ENCODE measurements around the gene ERP27.

The ERP27 gene

GRCh38 chr12:14962153-14962539 lies 23.8 kb upstream of the ERP27 start:
- Histone ChIP-seq H2AFZ (ENCODE audit: low read length) (peak overlapping the region; percentile 70), H3K4me2 (ENCODE audit: low read depth, low read length) (peak overlapping the region; percentile 95), H3K4me1 (ENCODE audit: low read length) (peaks cover 27% of the 10 kb centered on the region)

GRCh38 chr12:14961466-14962152 lies 23.3 kb upstream of the ERP27 start, which contains the start of gene ARHGDIB:
Gene ARHGDIB, minus strand, starts transcription at chr12:14961601. Its CDS starts 10,889 bp downstream, at chr12:14950712.
- Histone ChIP-seq H2AFZ (ENCODE audit: low read length) (peak within 1 kb of the TSS; percentile 70), H3K79me2 (ENCODE audit: low read length) (peaks cover 73% of the 10 kb centered on the region), H3K27ac (ENCODE audit: low read length) (peak within 1 kb of the TSS; percentile 90), H3K27me3 (replicated peaks; ENCODE audit: insufficient read depth, low read length) (no peaks in the 10 kb centered on the region), H3K36me3 (replicated peaks; ENCODE audit: insufficient read depth, low read length) (no peaks in the 10 kb centered on the region; the same call in 1 of the 2 replicates), H3K4me1 (ENCODE audit: low read length) (peaks cover 32% of the 10 kb centered on the region), H3K4me3 (ENCODE audit: low read length) (peak within 1 kb of the TSS; percentile 75), H3K9me2 (replicated peaks; ENCODE audit: insufficient read depth, low read length) (no peaks in the 10 kb centered on the region), H3K9me3 (replicated peaks; ENCODE audit: insufficient read depth, low read length) (no peaks in the 10 kb centered on the region), H3F3A (ENCODE audit: insufficient read depth, low read length) (peaks cover 60% of the 10 kb centered on the region), H3K9ac (ENCODE audit: low read length) (peak within 1 kb of the TSS; percentile 88), H3K4me2 (ENCODE audit: low read depth, low read length) (peak within 1 kb of the TSS; percentile 95), H4K20me1 (ENCODE audit: insufficient read depth, low read length) (no peaks in the 10 kb centered on the region)
- peak; percentile 88 for DNase-seq
- TF ChIP-seq EZH2phosphoT487 (IDR thresholded peaks at IDR 0.05; ENCODE audit: low read length), result no peak
- no peak for TF ChIP-seq EZH2 (optimal IDR thresholded peaks at IDR 0.05; ENCODE audit: low read depth, low read length)
- TF ChIP-seq, protein P1, sequence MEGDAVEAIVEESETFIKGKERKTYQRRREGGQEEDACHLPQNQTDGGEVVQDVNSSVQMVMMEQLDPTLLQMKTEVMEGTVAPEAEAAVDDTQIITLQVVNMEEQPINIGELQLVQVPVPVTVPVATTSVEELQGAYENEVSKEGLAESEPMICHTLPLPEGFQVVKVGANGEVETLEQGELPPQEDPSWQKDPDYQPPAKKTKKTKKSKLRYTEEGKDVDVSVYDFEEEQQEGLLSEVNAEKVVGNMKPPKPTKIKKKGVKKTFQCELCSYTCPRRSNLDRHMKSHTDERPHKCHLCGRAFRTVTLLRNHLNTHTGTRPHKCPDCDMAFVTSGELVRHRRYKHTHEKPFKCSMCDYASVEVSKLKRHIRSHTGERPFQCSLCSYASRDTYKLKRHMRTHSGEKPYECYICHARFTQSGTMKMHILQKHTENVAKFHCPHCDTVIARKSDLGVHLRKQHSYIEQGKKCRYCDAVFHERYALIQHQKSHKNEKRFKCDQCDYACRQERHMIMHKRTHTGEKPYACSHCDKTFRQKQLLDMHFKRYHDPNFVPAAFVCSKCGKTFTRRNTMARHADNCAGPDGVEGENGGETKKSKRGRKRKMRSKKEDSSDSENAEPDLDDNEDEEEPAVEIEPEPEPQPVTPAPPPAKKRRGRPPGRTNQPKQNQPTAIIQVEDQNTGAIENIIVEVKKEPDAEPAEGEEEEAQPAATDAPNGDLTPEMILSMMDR (IDR thresholded peaks at IDR 0.05; ENCODE audit: low read length), result no peak

More at GRCh38 chr12:14962153-14962539, 23.8 kb upstream of the ERP27 start:
- H3K9ac ChIP-seq (ENCODE audit: low read length), result peak overlapping the region; percentile 88
- H3K27ac ChIP-seq (ENCODE audit: low read length), result peak overlapping the region; percentile 90
- no peaks in the 10 kb centered on the region for H4K20me1 ChIP-seq (ENCODE audit: insufficient read depth, low read length)
- peaks cover 55% of the 10 kb centered on the region for H3F3A ChIP-seq (ENCODE audit: insufficient read depth, low read length)
- H3K9me2 ChIP-seq (replicated peaks; ENCODE audit: insufficient read depth, low read length), result no peaks in the 10 kb centered on the region
- H3K36me3 ChIP-seq (replicated peaks; ENCODE audit: insufficient read depth, low read length), result no peaks in the 10 kb centered on the region; the same call in 1 of the 2 replicates
- no peaks in the 10 kb centered on the region for H3K27me3 ChIP-seq (replicated peaks; ENCODE audit: insufficient read depth, low read length)
- TF ChIP-seq, protein P1 (IDR thresholded peaks at IDR 0.05; ENCODE audit: low read length), result no peak
- TF ChIP-seq EZH2 (optimal IDR thresholded peaks at IDR 0.05; ENCODE audit: low read depth, low read length), result no peak
- no peak for TF ChIP-seq EZH2phosphoT487 (IDR thresholded peaks at IDR 0.05; ENCODE audit: low read length)
- no peaks in the 10 kb centered on the region for H3K9me3 ChIP-seq (replicated peaks; ENCODE audit: insufficient read depth, low read length)
- H3K79me2 ChIP-seq (ENCODE audit: low read length), result peaks cover 67% of the 10 kb centered on the region
- DNase-seq, result no peak
- peak overlapping the region; percentile 75 for H3K4me3 ChIP-seq (ENCODE audit: low read length)

DNA sequence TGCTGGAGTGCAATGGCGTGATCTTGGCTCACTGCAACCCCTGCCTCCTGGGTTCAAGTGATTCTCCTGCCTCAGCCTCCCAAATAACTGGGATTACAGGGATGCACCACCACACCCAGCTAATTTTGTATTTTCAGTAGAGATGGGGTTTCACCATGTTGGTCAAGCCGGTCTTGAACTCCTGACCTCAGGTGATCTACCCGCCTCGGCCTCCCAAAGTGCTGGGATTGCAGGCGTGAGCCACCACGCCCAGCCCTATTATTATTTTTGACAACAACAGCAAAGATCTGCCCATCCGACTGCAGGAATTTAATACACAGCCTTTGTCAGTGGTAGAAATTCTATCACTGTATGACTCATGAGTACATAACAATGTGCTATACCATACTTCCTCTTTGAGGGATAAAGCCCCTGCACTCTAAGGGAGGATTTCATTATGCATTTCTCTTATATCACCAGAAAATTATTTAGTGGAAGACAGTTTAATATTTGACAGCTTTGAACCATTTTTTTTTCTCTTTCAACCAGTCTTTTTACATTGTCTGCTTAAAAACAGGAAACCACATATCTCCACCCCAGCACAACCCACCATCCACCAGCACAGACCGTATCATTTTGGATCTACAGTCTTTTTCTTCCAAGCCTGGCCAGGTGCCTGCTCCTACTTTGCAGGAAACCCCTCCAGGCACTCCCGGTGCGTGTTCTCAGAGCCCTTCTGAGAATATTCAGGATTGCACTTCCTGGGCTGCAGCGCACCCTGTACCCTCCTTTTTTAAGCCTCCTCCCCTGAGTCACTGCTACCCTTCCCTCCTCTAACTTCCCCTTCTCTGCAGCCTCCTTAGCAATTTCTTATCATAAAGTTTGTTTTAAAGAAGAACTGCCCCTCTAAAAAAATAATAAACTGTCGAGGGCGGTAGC lies 22.5 kb upstream of the ERP27 start:
- Histone ChIP-seq H3K9ac (ENCODE audit: low read length) (peak overlapping the region; percentile 88), H2AFZ (ENCODE audit: low read length) (peak overlapping the region; percentile 70), H3K4me2 (ENCODE audit: low read depth, low read length) (peak overlapping the region; percentile 95), H3F3A (ENCODE audit: insufficient read depth, low read length) (peaks cover 68% of the 10 kb centered on the region), H3K79me2 (ENCODE audit: low read length) (peaks cover 81% of the 10 kb centered on the region), H3K9me2 (replicated peaks; ENCODE audit: insufficient read depth, low read length) (no peaks in the 10 kb centered on the region), H3K27ac (ENCODE audit: low read length) (peak overlapping the region; percentile 90), H3K36me3 (replicated peaks; ENCODE audit: insufficient read depth, low read length) (no peaks in the 10 kb centered on the region; the same call in 1 of the 2 replicates), H3K4me1 (ENCODE audit: low read length) (peaks cover 40% of the 10 kb centered on the region), H3K9me3 (replicated peaks; ENCODE audit: insufficient read depth, low read length) (no peaks in the 10 kb centered on the region), H3K4me3 (ENCODE audit: low read length) (peak overlapping the region; percentile 75), H4K20me1 (ENCODE audit: insufficient read depth, low read length) (no peaks in the 10 kb centered on the region), H3K27me3 (replicated peaks; ENCODE audit: insufficient read depth, low read length) (no peaks in the 10 kb centered on the region)
- DNase-seq, result peak; percentile 41
- TF ChIP-seq EZH2phosphoT487 (IDR thresholded peaks at IDR 0.05; ENCODE audit: low read length) (no peak), EZH2 (optimal IDR thresholded peaks at IDR 0.05; ENCODE audit: low read depth, low read length) (no peak)
- TF ChIP-seq, protein P1 (IDR thresholded peaks at IDR 0.05; ENCODE audit: low read length), result no peak

All from MM.1S (cell line).